Effector CD8-positive, alpha-beta T cell (primary cell): ENCODE results near the gene VAV3.

Experiments used
- DNase-seq: peaks from one replicate; lab custom pipeline; 2025; lab: John Stamatoyannopoulos, UW

The VAV3 gene

GRCh38 chr1:107640207-107640606, 324.8 kb downstream of the VAV3 start:
- DNase-seq = no peak

GRCh38 chr1:107637101-107637500, 327.9 kb downstream of the VAV3 start:
- DNase-seq = no peak

GRCh38 chr1:107633596-107633995, 331.4 kb downstream of the VAV3 start:
- no peak for DNase-seq

GRCh38 chr1:107626073-107626796, 338.7 kb downstream of the VAV3 start:
- DNase-seq = no peak

- DNase-seq = no peak
Measured at GRCh38 chr1:107625405-107626029, 339.5 kb downstream of the VAV3 start.

- DNase-seq = no peak
Measured at GRCh38 chr1:107623431-107623830, 341.5 kb downstream of the VAV3 start.

- no peak for DNase-seq
Measured at GRCh38 chr1:107622966-107623365, 342.0 kb downstream of the VAV3 start.

- no peak for DNase-seq
Measured at GRCh38 chr1:107622535-107622934, 342.4 kb downstream of the VAV3 start.

GRCh38 chr1:107620753-107621152, 344.2 kb downstream of the VAV3 start:
- no peak for DNase-seq

GRCh38 chr1:107618539-107618938, 346.4 kb downstream of the VAV3 start:
- no peak for DNase-seq

- no peak for DNase-seq
Measured at GRCh38 chr1:107617921-107618320, 347.1 kb downstream of the VAV3 start.

- DNase-seq = no peak
Measured at GRCh38 chr1:107617456-107617855, 347.5 kb downstream of the VAV3 start.

- DNase-seq = no peak
Measured at GRCh38 chr1:107609808-107610207, 355.2 kb downstream of the VAV3 start.

GRCh38 chr1:107604825-107605224, 360.2 kb downstream of the VAV3 start:
- no peak for DNase-seq

GRCh38 chr1:107600607-107601160, 364.3 kb downstream of the VAV3 start:
- no peak for DNase-seq

- no peak for DNase-seq
Measured at GRCh38 chr1:107599220-107599619, 365.8 kb downstream of the VAV3 start.

GRCh38 chr1:107597290-107597689, 367.7 kb downstream of the VAV3 start:
- DNase-seq = no peak

GRCh38 chr1:107594536-107594935, 370.4 kb downstream of the VAV3 start:
- DNase-seq = no peak

GRCh38 chr1:107593501-107594209, 371.3 kb downstream of the VAV3 start:
- no peak for DNase-seq

GRCh38 chr1:107590900-107591622, 373.9 kb downstream of the VAV3 start:
- no peak for DNase-seq

- DNase-seq = no peak
Measured at GRCh38 chr1:107590087-107590486, 374.9 kb downstream of the VAV3 start.

GRCh38 chr1:107588321-107588720, 376.7 kb downstream of the VAV3 start:
- no peak for DNase-seq
